Medulla oblongata (tissue), 1 donor: Measurements from ENCODE around the gene SRMS.
A peak's percentile ranks its signal among the peaks of the same experiment; 100 is the strongest.

Source experiments
- DNase-seq: peaks from one replicate; pipeline ENCODE4 v3.0.0-alpha.2; 2015; ENCODE audit errors: extremely low spot score

Gene SRMS

GRCh38 chr20:63501818-63502670 is 45.5 kb downstream of the SRMS start:
- DNase-seq, result no peak

DNA sequence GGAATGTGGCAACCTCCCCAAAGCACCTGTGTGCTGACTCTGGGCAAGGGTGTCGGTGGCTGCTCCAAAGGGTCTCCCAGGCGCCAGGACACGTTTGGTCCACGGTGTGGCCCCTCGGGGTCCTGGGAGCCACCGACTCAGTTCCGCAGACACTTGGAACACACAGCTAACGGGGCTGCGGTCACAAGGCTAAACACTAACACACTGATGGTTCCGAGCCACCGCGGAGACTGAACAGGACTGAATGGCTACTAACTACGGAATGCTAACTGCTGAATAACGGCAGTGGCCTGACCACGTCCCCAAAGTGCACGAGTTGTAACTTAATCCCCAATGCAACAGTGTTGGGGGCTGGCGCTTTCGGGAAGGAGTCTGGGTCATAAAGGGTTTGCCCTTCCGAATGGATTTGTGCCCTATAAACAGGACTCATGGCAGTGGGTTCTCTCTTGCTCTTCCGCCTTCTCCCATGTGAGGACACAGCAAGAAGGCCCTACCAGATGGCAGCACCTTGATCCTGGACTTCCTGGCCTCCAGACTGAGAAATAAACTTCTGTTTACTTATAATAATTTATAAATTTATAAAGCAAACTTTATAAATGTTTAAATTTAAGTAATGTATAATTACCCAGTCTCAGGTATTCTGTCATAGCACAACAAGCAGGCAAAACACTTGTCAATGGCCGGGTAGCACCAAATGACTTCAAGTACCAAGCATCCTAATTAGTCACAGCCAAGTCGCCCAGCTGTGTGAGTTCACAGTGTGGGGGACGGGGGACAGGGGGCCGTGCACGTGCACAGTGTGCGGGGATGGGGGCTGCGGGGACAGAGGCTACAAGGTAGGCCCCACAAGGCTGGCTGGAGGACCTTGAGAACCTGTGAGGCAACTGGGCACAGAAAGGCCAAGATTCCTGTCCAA is 46.4 kb downstream of the SRMS start:
- no peak for DNase-seq

- DNase-seq, result no peak
These were observed 47.2 kb downstream of the SRMS start for GRCh38 chr20:63500151-63500901.

DNA sequence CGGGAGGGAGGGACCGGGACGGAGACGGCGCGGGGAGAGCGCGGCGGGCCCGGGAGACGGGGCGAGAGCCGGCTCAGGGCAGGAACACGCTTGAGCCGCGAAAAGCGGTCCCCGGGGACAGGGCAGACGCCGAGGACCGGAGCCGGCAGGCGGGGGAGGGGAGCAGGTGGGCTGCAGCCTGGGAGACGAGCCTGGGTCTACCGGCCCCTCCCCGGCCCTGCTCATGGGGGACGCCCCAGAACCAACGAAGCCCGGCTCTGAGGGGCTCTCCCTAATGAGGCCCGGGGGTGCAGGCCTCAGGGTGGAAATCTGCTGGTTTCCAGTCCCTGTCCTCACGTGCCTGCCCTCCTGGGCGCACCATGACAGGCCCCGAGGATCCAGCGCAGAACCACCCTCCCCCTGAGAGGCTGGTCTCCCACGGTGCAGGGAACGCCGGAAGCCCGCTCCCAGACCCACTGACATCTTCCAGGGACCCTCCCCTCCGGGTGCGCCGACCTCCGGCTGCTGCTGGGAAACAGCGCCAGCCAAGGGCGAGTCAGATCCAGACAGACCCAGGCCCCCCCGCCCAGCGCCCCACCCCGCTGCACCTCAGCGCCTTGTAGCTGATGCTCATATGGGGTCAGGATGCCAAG is 48.1 kb downstream of the SRMS start:
- DNase-seq, result no peak

DNA sequence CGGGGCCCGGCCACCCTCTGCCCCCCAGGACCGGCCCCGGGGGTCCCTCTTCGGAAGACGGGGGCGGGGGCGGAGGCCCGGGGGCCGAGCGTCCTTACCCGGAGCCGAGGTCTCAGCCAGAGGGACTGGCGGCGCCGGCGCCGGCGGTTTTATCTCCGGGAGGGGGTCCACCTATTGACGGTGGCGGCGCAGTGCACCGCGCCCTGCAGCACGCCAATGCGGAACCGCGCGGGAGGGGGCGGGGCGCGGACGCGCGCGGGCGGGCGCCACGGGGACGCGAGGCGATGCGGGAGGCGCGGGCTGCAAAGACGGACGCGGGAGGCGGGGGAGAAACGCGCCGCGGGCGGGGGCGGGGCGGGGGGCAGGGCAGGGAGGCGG is 48.6 kb downstream of the SRMS start, which contains the start of gene EEF1A2:
Gene EEF1A2 (minus strand): TSS at position 124 of the 378 bp plus-strand sequence. CDS start 1,320 bp downstream, outside the sequence.
- DNase-seq, result no peak

GRCh38 chr20:63497946-63498935 is 49.3 kb downstream of the SRMS start:
- DNase-seq, result no peak

DNA sequence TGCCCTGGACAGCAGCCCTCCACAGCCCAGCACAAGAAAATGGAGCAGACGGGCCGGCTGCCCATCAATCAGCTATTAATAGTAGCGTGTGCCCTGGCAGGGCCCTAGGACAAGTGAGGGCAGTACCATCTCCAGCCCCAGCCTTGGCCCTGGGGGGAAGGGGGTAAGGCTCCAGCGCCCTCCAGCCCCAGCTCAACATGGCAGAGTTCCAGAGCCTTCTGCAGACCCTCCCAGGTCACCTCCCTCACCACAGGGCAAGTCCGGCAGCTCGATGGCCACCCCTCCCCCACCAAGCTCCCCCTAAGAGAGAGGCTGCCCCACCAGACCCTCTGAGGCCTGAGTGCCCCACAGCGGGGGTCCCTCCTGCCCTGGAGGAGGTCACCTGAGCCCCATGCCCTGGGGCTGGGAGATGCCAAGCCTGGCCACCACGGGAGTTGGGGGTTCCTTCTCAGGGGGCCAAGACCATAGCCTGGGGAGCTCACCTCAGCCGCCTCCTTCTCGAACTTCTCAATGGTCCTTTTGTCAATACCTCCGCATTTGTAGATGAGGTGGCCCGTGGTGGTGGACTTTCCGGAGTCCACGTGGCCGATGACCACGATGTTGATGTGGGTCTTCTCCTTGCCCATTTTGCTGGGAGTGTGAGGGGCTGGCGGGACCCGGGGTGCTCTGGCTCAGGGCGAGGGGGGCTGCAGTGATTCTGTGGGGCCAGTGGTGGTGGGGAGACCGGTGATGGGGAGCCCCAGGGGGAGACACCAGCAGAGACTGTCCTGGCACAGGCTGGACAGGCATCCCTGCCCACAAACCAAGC is 50.2 kb downstream of the SRMS start:
- DNase-seq, result no peak

- DNase-seq, result no peak
These were observed 50.9 kb downstream of the SRMS start for GRCh38 chr20:63496596-63497120.

- DNase-seq, result peak; percentile 63
These were observed 51.6 kb downstream of the SRMS start for GRCh38 chr20:63495741-63496595.

DNA sequence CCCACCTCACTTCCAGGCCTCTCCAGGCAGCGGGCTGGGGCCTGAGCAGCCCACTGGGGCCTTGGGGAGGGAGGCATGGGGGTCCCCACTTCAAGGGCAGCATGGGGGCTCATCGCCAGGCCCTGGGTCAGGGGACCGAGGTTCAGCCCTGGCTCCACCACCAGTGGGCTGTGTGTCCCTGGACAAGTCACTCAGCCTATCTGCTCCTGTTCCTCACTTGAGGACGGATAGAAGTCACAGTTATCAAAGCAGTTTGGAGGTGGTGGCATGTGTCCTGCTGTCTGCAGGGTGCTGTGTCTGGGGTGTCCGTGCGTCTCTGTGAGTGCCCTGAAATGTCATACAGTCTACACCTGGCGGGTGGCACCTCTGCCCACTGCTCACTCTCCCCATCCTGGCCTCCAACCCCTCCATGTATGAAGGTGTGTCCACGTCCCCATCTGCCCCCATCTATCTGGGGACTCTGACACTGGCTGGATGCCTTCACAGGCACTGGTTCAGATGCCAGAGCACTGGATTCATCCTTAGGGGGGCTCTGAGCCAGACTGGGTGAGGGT is 52.3 kb downstream of the SRMS start:
- DNase-seq, result no peak

- no peak for DNase-seq
These were observed 53.0 kb downstream of the SRMS start for GRCh38 chr20:63494420-63495166.

- no peak for DNase-seq
These were observed 53.5 kb downstream of the SRMS start for GRCh38 chr20:63494084-63494419.

DNA sequence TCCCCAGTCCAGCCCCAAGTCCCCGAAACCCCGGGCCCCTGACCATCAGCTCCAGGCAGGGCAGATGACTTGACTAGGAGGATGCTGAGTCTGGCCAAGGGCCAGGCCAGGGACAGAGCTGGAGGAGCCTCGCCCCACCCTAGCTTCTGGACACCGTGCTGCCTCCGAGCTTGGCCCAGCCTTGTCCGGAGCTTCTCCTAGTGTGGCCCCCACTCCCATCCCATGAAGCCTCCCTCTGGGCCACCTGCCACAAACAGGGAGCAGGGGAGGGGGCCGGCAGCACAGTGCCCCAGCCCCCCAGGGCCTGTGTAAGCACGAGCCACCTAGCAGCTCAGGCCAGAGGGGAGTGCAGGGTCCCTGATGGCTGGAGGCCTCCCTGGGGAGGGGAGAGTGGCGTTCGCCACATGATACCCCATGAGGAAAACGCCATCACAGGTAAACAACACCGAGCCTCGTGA is 54.0 kb downstream of the SRMS start:
- no peak for DNase-seq

- no peak for DNase-seq
These were observed 54.6 kb downstream of the SRMS start for GRCh38 chr20:63492982-63493381.

DNA sequence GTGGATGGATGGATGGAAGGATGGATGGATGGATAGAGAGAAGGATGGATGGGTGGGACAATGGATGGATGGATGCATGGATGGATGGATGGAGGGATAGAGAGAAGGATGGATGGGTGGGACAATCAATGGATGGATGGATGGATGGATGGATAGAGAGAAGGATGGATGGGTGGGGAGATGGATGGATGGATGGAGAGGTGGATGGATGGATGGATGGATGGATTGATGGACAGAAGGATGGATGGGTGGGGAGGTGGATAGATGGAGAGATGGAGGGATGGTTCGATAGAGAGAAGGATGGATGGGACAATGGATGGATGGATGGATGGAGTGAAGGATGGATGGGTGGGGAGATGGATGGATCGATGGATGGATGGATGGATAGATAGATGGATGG is 55.0 kb downstream of the SRMS start:
- DNase-seq, result no peak

DNA sequence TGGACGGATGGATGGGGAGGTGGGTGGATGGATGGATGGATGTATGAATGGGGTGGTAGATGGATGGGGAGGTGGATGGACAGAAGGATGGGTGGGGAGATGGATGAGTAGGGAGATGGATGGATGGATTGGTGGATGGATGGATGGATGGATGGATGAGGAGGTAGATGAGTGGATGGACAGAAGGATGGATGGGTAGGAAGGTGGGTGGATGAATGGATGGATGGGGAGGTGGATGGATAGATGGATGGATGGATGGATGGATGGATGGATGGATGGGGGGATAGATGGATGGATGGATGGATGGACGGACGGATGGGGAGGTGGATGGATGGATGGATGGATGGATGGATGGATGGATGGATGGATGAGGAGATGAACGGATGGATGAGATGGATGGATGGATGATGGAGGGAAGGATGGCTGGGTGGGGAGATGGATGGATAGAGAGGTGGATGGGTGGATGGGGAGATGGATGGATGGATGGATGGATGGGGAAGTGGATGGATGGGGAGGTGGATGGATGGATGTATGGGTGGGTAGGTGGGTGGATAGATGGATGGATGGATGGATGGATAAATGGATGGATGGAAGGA is 55.8 kb downstream of the SRMS start:
- no peak for DNase-seq

DNA sequence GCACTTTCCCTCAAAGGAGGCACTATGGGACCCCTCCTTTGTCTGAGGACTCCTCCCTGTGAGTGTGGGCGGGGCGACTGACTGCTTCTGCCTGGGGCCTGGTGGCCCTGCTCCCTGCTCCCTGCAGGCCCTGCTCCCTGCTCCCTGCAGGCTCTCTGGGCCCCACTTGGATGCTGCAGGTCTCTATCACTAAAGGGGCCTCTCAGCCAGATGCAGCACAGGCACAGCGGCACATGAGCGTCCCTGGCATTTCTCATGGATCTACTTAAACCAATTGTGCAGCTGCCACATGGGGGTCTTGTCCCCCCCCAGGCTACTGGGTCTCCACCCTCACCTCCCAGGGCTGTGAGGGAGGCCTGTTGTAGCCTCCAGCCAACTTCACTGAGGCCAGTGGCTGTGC is 56.5 kb downstream of the SRMS start:
- no peak for DNase-seq
